ENCODE results near the gene PPM1H. TPM values are rescaled to one million over a fixed set of nuclear protein-coding genes. Genes with fewer than 3 reads are reported as not detected.

The PPM1H gene
- total RNA-seq, 3 donors from 2014 or later (not counting 1 experiment from before 2014, with no cell fraction given), result 0.18 to 2.1 (median 0.40) TPM

DNA sequence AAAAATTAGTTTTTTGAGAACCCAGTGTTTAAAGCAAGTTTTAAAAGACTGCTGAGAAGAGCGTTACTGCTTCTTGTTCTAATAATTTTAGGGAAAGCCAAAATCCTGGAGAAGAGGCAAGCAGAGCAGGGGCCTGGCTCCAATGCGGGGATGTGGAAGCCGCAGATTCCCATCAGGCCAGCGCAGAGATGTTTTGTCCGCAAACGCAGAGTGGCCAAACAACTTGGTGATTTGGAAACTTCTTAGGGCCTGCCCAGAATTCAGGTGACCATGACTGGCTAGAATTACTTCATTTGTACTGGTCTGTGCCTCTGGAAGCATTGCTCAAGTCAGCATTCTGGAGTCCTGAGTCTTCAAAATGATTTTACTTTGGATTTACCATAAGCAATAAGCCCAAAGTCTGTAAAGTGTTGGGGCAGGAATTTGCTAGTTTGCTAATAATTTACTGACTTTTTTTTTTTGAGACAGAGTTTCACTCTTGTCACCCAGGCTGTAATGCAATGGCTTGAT lies 208.4 kb downstream of the PPM1H start:
- intact Hi-C loops (cut with micrococcal nuclease), result no loop called here
- Histone ChIP-seq H3K4me3 (ENCODE audit: low read length) (no peak overlapping the region), H3K27ac (ENCODE audit: low read length) (no peak overlapping the region), H3K4me1 (ENCODE audit: control insufficient read depth, insufficient read depth, low read length) (peaks cover 3% of the 10 kb centered on the region), H3K27me3 (ENCODE audit: control insufficient read depth, insufficient read depth, low read length) (no peaks in the 10 kb centered on the region), H3K36me3 (ENCODE audit: control insufficient read depth, insufficient read depth, low read length) (no peaks in the 10 kb centered on the region), H3K9me3 (ENCODE audit: control insufficient read depth, insufficient read depth, low read length) (no peaks in the 10 kb centered on the region)
- Mint-ChIP-seq H3K36me3 (no peaks in the 10 kb centered on the region), H3K4me3 (no peak overlapping the region), H3K9me3 (no peaks in the 10 kb centered on the region), H3K4me1 (no peaks in the 10 kb centered on the region), H3K27me3 (ENCODE audit: low read depth in 2 of 2) (peaks cover 3 to 6% of the 10 kb centered on the region in 2 donors), H3K27ac (no peak overlapping the region)
- WGBS (ENCODE audit: insufficient coverage), result 95% methylated on average over 6 of the region's 6 CpGs
- ATAC-seq, result no peak
- no peak for DNase-seq
- no peak for TF ChIP-seq CTCF (IDR thresholded peaks at IDR 0.05)

DNA sequence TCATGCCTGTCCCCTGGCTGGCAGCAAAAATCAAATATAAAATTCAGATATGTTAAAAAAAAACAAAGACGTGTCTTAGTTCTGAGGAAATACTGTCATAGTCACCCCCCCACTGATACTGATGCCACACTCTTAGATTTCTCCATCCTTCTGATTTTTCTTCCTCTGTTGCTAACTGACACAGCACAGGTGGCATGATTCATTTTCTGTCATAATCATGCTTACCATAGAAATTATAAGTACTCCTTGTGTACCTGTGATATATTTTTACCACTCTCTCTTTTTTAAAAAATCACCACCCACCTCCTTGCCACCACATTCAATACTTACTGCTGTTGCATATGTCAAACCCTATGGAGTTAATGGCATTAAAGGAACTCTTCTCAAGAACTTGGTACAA lies 209.2 kb downstream of the PPM1H start:
- Histone ChIP-seq H3K4me1 (ENCODE audit: control insufficient read depth, insufficient read depth, low read length) (no peaks in the 10 kb centered on the region), H3K36me3 (ENCODE audit: control insufficient read depth, insufficient read depth, low read length) (no peaks in the 10 kb centered on the region), H3K27me3 (ENCODE audit: control insufficient read depth, insufficient read depth, low read length) (no peaks in the 10 kb centered on the region), H3K9me3 (ENCODE audit: control insufficient read depth, insufficient read depth, low read length) (no peaks in the 10 kb centered on the region), H3K4me3 (ENCODE audit: low read length) (no peak overlapping the region), H3K27ac (ENCODE audit: low read length) (no peak overlapping the region)
- DNase-seq (no peak), ATAC-seq (no peak)
- peaks cover 3 to 6% of the 10 kb centered on the region in 2 donors for H3K27me3 Mint-ChIP-seq (ENCODE audit: low read depth in 2 of 2)
- H3K4me3 Mint-ChIP-seq, result no peak overlapping the region
- H3K4me1 Mint-ChIP-seq, result no peaks in the 10 kb centered on the region
- TF ChIP-seq CTCF (IDR thresholded peaks at IDR 0.05), result no peak
- H3K27ac Mint-ChIP-seq, result no peak overlapping the region
- H3K36me3 Mint-ChIP-seq, result no peaks in the 10 kb centered on the region
- intact Hi-C loops (cut with micrococcal nuclease), result loop anchor here (2.0 kb wide), 1 partner anchor 31 kb away; no protein-coding TSS in a partner anchor
- H3K9me3 Mint-ChIP-seq, result no peaks in the 10 kb centered on the region
- 93% methylated on average over 1 of the region's 1 CpG for WGBS (ENCODE audit: insufficient coverage)

DNA sequence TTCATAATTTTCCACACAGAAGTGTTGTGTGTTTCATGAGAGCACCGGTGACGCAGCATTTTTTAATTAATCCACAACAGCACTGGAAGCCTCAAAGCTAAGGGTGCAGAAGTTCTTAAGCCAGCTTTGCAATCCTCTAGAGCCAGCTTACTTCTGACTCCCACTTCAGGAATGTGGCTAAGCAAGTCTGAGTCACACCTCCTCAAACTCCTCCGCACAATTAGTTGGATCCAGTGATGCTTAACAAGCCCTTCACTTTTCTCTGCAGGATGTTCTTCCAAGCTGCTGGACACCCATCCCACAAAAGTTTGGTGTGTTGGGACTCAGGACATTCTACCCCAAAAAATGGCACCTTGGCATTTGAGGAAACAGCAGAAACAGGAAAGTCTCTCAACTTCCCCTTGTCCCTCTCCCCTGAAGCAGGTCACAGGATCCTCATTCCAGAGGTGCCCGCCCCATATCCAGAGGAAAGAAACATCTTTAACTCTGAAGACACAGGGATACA lies 210.0 kb downstream of the PPM1H start:
- H3K9me3 Mint-ChIP-seq, result no peaks in the 10 kb centered on the region
- H3K36me3 Mint-ChIP-seq, result no peaks in the 10 kb centered on the region
- no peaks in the 10 kb centered on the region for H3K9me3 ChIP-seq (ENCODE audit: control insufficient read depth, insufficient read depth, low read length)
- ATAC-seq (no peak), DNase-seq (no peak)
- H3K4me3 Mint-ChIP-seq, result no peak overlapping the region
- H3K27me3 Mint-ChIP-seq (ENCODE audit: low read depth in 2 of 2), result peaks cover 1 to 3% of the 10 kb centered on the region in 2 donors
- TF ChIP-seq CTCF (IDR thresholded peaks at IDR 0.05), result no peak
- no peak overlapping the region for H3K4me3 ChIP-seq (ENCODE audit: low read length)
- H3K27ac Mint-ChIP-seq, result no peak overlapping the region
- intact Hi-C loops (cut with micrococcal nuclease), result loop anchor here (2.0 kb wide), 1 partner anchor 30 kb away; no protein-coding TSS in a partner anchor
- no peaks in the 10 kb centered on the region for H3K36me3 ChIP-seq (ENCODE audit: control insufficient read depth, insufficient read depth, low read length)
- no peak overlapping the region for H3K27ac ChIP-seq (ENCODE audit: low read length)
- no peaks in the 10 kb centered on the region for H3K4me1 Mint-ChIP-seq
- H3K27me3 ChIP-seq (ENCODE audit: control insufficient read depth, insufficient read depth, low read length), result no peaks in the 10 kb centered on the region
- H3K4me1 ChIP-seq (ENCODE audit: control insufficient read depth, insufficient read depth, low read length), result no peaks in the 10 kb centered on the region
- WGBS (ENCODE audit: insufficient coverage), result 94% methylated on average over 4 of the region's 4 CpGs

DNA sequence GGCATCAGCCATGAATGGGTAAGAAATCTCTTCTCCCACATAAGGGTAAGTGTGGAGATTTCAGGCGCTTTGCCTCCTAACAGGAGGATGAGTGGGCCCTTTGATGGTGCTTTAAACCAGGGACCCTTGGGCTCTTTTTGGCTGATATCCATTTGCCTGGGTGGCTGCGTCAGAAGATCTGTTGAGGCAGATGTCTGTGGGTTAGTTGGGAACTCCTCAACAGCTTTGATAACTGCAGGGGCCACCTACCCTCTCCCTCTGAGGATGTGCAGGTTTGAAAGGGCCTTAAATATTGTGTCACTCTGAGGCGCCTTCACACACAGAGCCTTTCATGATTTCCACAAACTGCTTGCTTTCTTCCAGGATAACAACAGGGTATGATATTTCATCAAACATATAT lies 210.7 kb downstream of the PPM1H start:
- no peak for DNase-seq
- Histone ChIP-seq H3K27me3 (ENCODE audit: control insufficient read depth, insufficient read depth, low read length) (no peaks in the 10 kb centered on the region), H3K36me3 (ENCODE audit: control insufficient read depth, insufficient read depth, low read length) (no peaks in the 10 kb centered on the region), H3K9me3 (ENCODE audit: control insufficient read depth, insufficient read depth, low read length) (no peaks in the 10 kb centered on the region), H3K4me3 (ENCODE audit: low read length) (no peak overlapping the region), H3K4me1 (ENCODE audit: control insufficient read depth, insufficient read depth, low read length) (no peaks in the 10 kb centered on the region), H3K27ac (ENCODE audit: low read length) (no peak overlapping the region)
- no peak for TF ChIP-seq CTCF (IDR thresholded peaks at IDR 0.05)
- no peaks in the 10 kb centered on the region for H3K36me3 Mint-ChIP-seq
- H3K9me3 Mint-ChIP-seq, result no peaks in the 10 kb centered on the region
- no peaks in the 10 kb centered on the region for H3K4me1 Mint-ChIP-seq
- intact Hi-C loops (cut with micrococcal nuclease), result loop anchor here (2.0 kb wide), 1 partner anchor 29 kb away; no protein-coding TSS in a partner anchor
- H3K27ac Mint-ChIP-seq, result no peak overlapping the region
- 92% methylated on average over 2 of the region's 3 CpGs for WGBS (ENCODE audit: insufficient coverage)
- ATAC-seq, result no peak
- H3K27me3 Mint-ChIP-seq (ENCODE audit: low read depth in 2 of 2), result peaks cover 0 to 3% of the 10 kb centered on the region in 2 donors
- H3K4me3 Mint-ChIP-seq, result no peak overlapping the region
